Neural cell (in vitro differentiated cells): ENCODE results near the gene USP28.

Experiments
- POLR2AphosphoS5 ChIP-seq: IDR thresholded peaks from 2 replicates; pipeline ENCODE4 v1.6.1; 2012
- RAD21 ChIP-seq: fragments of 450-650 bp; conservative IDR thresholded peaks from 2 replicates; pipeline ENCODE4 v1.6.1; 2014; ENCODE audit warnings: antibody characterized with exemption, mild to moderate bottlenecking, moderate library complexity
- TAF1 ChIP-seq: IDR thresholded peaks from 2 replicates; pipeline ENCODE4 v1.6.1; 2012; ENCODE audit warnings: low read depth
- TF ChIP-seq, protein P1 (sequence below): fragments of 450-650 bp; IDR thresholded peaks from 2 replicates; pipeline ENCODE4 v1.5.1; 2014; ENCODE audit warnings: antibody characterized with exemption, mild to moderate bottlenecking, moderate library complexity; ENCODE audit not compliant: poor library complexity, severe bottlenecking

- TF ChIP-seq RAD21 (no peak), TAF1 (no peak), POLR2AphosphoS5 (no peak)
- TF ChIP-seq, protein P1, sequence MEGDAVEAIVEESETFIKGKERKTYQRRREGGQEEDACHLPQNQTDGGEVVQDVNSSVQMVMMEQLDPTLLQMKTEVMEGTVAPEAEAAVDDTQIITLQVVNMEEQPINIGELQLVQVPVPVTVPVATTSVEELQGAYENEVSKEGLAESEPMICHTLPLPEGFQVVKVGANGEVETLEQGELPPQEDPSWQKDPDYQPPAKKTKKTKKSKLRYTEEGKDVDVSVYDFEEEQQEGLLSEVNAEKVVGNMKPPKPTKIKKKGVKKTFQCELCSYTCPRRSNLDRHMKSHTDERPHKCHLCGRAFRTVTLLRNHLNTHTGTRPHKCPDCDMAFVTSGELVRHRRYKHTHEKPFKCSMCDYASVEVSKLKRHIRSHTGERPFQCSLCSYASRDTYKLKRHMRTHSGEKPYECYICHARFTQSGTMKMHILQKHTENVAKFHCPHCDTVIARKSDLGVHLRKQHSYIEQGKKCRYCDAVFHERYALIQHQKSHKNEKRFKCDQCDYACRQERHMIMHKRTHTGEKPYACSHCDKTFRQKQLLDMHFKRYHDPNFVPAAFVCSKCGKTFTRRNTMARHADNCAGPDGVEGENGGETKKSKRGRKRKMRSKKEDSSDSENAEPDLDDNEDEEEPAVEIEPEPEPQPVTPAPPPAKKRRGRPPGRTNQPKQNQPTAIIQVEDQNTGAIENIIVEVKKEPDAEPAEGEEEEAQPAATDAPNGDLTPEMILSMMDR = no peak
Observed at GRCh38 chr11:113880971-113881370, 5.6 kb upstream of the USP28 start.
